ENCODE results near the gene ANO1.

DNA sequence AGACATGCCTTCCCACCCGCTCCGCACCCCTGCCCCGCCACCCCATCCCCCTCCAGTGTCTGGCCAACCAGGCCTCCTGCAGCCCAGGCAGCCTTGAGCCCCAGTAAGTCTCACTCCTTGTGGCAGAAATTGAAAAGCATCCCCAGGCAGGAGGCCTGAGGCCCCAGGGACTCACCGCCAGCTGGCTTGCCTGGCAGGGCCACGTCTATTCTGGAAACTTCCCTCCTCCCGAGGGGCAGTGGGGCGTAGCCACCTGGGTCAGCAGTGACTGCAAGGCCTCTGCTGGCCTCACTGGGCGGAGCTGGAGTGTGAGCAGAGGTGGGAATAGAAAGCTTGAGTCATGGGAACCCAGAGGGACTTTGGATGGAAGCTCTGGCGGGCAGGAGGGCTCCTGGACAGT is 26.3 kb downstream of the ANO1 start:
- TF ChIP-seq, protein P1, sequence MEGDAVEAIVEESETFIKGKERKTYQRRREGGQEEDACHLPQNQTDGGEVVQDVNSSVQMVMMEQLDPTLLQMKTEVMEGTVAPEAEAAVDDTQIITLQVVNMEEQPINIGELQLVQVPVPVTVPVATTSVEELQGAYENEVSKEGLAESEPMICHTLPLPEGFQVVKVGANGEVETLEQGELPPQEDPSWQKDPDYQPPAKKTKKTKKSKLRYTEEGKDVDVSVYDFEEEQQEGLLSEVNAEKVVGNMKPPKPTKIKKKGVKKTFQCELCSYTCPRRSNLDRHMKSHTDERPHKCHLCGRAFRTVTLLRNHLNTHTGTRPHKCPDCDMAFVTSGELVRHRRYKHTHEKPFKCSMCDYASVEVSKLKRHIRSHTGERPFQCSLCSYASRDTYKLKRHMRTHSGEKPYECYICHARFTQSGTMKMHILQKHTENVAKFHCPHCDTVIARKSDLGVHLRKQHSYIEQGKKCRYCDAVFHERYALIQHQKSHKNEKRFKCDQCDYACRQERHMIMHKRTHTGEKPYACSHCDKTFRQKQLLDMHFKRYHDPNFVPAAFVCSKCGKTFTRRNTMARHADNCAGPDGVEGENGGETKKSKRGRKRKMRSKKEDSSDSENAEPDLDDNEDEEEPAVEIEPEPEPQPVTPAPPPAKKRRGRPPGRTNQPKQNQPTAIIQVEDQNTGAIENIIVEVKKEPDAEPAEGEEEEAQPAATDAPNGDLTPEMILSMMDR (IDR thresholded peaks at IDR 0.05), result no peak
- TF ChIP-seq POLR2A (IDR thresholded peaks at IDR 0.05), result no peak
